ENCODE results near the gene IRF9.

IRF9 gene

GRCh38 chr14:24132061-24132685, 28.9 kb upstream of the IRF9 start:
- peak in 1 of 2 donors; percentile 20 for DNase-seq

- DNase-seq: no peak
Observed at GRCh38 chr14:24132976-24133375, 28.1 kb upstream of the IRF9 start.

GRCh38 chr14:24133735-24134134, 27.3 kb upstream of the IRF9 start:
- DNase-seq: no peak

GRCh38 chr14:24135584-24135833, 25.6 kb upstream of the IRF9 start:
- no peak for DNase-seq

DNA sequence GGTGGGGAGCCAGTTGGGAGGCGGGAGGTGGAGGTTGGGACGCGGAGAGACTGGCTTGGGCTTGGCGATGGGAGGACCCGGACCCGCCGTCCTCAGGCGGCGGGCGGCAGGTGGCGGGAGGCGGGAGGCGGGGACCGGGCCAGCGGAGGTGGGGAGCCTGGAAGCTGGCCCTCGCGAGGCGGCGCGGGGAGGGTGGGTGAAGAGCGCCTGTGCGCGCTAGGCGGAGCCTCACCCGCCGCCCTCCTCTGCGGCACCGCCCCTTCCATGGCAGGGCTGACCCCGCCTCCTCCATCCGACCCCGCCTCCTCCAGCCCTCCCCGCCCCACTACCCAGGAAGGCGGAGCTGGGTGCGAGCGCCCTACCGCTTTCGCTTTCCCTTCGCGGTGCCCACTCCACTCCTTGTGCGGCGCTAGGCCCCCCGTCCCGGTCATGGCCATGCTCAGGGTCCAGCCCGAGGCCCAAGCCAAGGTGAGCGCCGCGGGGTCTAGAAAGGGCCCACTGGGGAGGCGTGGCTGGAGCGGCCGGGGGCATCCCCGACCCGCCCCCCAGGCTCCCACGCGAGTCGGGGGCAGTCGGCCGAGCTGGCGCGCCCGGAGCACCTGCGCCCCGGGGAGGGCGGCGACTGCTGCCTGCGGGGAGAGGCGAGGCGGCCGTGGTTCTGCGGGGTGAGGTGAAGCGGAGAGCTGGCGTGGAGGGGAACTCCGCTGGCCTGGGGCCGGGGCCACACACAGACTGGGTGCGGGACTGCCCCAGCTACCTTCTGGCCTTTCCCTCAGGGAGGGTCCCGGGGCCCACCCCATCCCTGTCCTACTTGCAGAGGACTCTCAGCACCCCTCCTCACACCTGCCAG, 25.0 kb upstream of the IRF9 start, which contains the start of gene PSME1:
TSS of gene PSME1 (plus strand) at position 361 of the 850 bp plus-strand sequence. CDS start at position 430, 69 bp downstream.
- DNase-seq: peak; percentile 92 to 95

DNA sequence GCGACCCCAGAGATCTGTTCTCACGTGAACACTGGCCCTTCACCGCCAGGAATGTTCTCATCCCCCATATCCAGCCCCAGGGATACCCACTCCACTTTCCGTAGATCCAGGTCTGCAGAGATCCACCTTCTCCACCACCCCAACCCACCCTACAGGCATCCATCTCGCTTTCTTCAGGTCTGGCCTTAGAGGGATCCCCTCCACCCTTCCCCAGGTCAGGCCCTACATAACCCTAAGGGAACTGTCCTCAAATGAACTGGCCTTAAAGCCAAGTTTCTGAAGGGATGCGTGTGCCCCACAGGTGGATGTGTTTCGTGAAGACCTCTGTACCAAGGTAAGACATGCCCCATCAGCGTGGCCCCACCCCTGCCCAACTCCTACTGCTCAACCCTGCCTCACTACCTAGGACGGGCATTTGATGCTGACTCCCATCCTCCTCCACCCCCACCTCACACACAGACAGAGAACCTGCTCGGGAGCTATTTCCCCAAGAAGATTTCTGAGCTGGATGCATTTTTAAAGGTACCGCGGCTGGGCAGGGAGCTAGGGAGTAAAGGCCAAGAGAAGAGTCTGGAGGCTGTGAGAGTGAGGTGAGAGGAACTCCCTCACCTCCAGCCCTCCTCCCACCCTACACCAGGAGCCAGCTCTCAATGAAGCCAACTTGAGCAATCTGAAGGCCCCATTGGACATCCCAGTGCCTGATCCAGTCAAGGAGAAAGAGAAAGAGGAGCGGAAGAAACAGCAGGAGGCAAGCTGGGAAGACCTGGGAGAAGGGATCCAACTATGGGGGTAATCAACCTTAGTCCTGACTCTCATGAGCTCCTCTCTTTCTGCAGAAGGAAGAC, 24.2 kb upstream of the IRF9 start:
- DNase-seq: no peak

GRCh38 chr14:24137529-24138395, 23.3 kb upstream of the IRF9 start:
- DNase-seq: no peak

DNA sequence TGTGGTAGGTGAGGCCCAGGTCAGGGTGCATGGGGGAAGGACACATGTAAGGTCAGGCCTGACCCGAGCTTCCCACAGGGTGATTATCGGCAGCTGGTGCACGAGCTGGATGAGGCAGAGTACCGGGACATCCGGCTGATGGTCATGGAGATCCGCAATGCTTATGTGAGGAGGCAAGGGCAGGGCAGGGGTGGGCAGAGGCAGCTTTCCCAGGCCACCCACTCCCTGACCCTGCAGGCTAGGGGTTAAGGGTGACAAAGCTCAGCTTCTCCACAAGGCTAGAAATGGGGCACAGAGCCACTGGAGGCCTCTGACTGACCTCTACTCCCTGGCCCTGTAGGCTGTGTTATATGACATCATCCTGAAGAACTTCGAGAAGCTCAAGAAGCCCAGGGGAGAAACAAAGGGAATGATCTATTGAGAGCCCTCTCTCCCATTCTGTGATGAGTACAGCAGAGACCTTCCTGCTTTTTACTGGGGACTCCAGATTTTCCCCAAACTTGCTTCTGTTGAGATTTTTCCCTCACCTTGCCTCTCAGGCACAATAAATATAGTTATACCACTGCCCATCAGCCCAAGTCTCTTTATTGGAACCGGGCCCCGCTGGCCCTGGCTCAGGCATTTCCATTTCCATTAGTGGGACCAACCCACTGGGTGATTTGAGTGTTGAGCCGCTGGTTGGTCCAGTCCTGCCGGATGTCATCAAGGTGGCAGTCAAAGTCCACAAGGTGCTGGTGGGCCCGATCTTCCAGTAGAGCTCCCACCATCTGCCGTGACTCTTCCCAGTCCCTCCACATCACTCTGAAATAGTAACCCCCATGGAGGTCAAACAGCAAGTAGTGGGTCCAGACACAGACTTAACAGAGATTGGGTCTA, 22.4 kb upstream of the IRF9 start:
- DNase-seq: no peak

GRCh38 chr14:24139272-24139934, 21.7 kb upstream of the IRF9 start:
- DNase-seq: peak in 1 of 2 donors; percentile 31

DNA sequence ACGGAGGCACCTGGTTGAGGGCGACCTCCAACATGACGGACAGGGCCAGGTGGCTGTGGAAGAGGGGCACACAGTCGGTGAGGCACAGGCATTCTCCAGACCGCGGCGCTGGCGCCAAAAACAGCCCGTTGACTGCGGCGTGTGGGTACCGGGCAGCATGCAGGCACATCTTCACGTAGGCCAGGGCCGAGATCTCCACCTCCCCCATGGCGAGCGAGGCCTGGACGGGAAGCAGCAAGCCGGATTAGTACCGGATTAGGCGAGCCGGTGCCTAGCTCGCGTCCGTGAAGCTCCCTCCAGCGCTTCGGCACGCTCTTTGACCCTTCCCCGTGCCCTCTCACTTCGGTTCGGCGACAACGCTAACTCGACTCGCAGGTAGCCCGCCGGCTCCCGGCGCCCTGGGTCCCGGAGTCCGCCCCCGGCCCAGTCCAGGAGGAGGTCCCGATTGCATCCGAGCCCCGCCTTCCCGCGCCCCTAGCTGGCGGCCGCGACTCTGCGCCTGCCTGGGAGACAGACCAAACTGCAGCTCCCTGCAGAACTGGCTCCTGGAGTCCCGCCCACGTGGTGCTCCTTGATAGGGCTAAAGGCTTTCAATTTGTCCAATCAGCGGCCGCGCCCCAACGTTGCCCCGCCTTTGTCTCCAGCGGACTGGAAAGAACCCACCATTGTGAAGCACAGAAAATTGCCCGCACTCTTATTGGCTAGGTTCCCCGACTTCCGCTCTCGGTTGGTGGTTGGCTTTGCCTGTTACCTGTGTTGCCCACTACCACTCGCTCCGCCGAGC, 19.8 kb upstream of the IRF9 start, which contains the start of gene EMC9:
TSS of gene EMC9 (minus strand) at position 495 of the 784 bp plus-strand sequence. CDS start at position 208, 287 bp downstream.
- DNase-seq: peak; percentile 99

DNA sequence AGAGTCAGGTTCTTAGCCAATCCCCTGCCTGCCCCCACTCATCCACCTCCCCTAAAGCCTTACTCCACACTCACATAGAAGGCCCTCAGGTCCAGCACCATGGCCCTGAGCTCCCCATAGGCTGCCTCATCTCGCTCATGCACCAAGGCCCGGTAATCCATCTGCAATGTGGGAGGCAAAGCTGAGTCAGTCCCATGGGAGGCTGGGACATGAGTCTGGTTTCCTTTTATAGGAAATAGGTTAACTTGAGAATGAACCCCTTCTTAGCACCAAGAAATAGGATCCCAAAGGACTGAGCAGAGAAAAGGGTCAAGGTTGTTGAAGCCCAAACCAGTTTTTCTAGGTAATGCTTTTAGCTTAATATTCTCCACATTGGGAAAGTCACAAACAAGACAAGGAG, 17.6 kb upstream of the IRF9 start:
- DNase-seq: no peak

DNA sequence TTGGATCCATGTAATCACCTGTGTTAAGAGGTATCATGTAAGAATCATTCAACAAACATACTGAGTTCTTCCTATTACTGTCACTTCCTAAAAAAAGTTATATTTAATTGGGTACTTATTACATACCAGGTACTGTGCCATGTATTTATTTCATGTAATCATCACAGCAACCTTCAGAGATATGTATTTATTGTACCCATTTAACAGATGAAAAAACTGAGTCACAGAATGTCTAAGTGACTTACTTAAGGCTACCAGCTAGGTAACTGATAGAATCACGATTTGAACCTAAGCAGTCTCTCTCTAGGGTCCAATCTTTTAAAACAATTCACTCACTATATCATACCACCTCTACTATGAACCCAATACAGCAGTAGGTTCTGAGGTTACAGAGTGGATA, 16.6 kb upstream of the IRF9 start:
- no peak for DNase-seq

DNA sequence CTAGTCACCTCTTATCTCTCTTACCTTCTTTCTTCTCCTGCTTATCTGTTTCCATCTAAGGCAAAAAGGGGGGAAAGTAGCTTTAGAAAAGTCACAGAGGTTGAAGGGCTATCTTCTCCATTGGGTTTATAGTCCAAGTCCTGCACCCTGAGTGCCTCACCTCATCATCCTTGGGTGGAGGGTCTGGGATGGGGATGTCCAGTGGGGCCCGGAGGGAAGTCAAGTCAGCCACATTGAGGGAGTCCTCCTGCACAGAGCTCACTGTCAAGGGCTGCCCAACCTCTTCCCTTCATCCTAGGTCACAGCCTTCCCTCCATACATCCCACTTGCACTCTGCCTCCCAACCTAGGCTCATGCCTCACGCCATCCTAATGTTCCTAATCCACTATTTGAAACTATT, 15.8 kb upstream of the IRF9 start:
- no peak for DNase-seq

DNA sequence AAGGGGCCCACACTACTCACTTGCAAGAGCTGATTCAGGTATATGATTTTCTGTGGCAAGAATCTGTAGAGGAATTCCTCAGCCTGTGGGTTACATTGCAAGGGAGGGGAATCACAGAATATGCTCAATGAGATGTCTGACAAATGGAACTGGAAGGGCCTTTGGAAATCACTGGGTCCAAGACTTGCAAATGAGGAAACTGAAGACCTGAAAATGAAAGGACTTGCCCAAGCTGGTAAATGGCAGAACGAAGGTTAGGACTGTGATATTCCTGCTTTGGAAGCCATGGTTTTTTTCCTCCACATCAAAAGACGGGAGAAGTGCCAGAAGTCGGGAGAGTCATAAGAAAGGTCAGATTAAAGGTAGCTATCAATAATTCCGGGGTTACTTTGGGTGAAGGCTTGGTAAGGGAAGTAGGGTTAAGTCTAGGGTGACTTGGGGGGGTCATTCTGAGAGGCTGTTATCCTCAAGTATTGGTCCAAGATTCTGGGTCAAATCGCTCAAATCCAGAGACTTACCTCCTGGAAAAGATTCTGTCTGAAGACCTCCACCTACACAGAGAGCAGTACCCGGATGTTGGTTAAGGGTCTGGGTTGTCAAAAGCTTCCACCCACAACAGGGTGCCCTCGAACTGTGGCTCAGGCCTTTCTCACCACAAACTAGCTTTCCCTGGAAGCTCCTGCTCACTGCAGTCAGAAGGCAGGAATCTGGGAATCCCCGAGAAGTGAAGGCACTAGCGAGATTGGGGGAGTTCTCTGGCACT, 15.2 kb upstream of the IRF9 start:
- no peak for DNase-seq

GRCh38 chr14:24146453-24146977, 14.6 kb upstream of the IRF9 start, which contains the start of gene PSME2:
PSME2 (minus strand) TSS chr14:24146610; CDS start chr14:24146581, 29 bp downstream.
- peak; percentile 87 to 92 for DNase-seq

GRCh38 chr14:24146978-24147760, 13.9 kb upstream of the IRF9 start, which contains the start of gene RNF31:
RNF31 (plus strand) TSS chr14:24147498; CDS start chr14:24147699, 201 bp downstream.
- DNase-seq: peak; percentile 97

DNA sequence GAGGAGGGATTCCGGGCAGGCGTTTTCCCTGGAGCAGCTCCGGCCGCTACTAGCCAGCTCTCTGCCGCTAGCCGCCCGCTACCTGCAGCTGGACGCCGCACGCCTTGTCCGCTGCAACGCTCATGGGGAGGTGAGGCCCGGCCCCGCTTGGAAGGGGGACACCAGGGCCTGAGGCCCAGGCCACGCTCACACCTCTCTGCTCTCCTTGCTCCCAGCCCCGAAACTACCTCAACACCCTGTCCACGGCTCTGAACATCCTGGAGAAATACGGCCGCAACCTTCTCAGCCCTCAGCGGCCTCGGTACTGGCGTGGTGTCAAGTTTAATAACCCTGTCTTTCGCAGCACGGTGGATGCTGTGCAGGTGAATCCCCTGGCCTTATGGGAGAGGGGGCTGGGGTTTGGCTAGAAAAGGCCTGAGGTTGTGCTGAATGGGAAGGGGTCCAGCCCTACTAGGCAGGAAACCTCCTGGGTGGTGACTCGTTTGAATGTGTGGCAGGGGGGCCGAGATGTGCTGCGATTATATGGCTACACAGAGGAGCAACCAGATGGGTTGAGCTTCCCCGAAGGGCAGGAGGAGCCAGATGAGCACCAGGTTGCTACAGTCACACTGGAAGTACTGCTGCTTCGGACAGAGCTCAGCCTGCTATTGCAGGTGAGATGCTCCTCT, 13.2 kb upstream of the IRF9 start:
- no peak for DNase-seq
